IPS-18a (cell line): ENCODE measurements around the gene HORMAD2.
"Not testable (repeated sequence)": the region's sequence is repeated elsewhere in the genome, so short reads cannot be mapped to it uniquely, and the experiment has no call there.

Experiments
- H3K27ac ChIP-seq: one replicate; pipeline ENCODE4 v1.5.1; 2013; ENCODE audit warnings: low read length
- H3K27me3 ChIP-seq: one replicate; pipeline ENCODE4 v1.6.1; 2013; ENCODE audit warnings: mild to moderate bottlenecking, low read length; ENCODE audit not compliant: control insufficient read depth, insufficient read depth
- H3K36me3 ChIP-seq: one replicate; pipeline ENCODE4 v1.6.1; 2013; ENCODE audit warnings: low read depth, low read length; ENCODE audit not compliant: control insufficient read depth
- H3K4me1 ChIP-seq: one replicate; pipeline ENCODE4 v1.6.1; 2013; ENCODE audit warnings: low read depth, low read length; ENCODE audit not compliant: control insufficient read depth
- H3K4me3 ChIP-seq: one replicate; pipeline ENCODE4 v1.5.1; 2013; ENCODE audit warnings: low read length
- H3K9ac ChIP-seq: one replicate; pipeline ENCODE4 v1.6.1; 2013; ENCODE audit warnings: mild to moderate bottlenecking, low read length, moderate library complexity
- H3K9me3 ChIP-seq: one replicate; pipeline ENCODE4 v1.6.1; 2013; ENCODE audit warnings: low read depth, low read length; ENCODE audit not compliant: control insufficient read depth

HORMAD2 gene

GRCh38 chr22:30196141-30196879 lies 116.0 kb downstream of the HORMAD2 start:
- Histone ChIP-seq H3K27ac (peak overlapping the region; percentile 11), H3K36me3 (no peaks in the 10 kb centered on the region), H3K9ac (peak overlapping the region; percentile 30), H3K27me3 (no peaks in the 10 kb centered on the region), H3K4me3 (peak overlapping the region; percentile 28), H3K9me3 (no peaks in the 10 kb centered on the region), H3K4me1 (peaks cover 21% of the 10 kb centered on the region)

DNA sequence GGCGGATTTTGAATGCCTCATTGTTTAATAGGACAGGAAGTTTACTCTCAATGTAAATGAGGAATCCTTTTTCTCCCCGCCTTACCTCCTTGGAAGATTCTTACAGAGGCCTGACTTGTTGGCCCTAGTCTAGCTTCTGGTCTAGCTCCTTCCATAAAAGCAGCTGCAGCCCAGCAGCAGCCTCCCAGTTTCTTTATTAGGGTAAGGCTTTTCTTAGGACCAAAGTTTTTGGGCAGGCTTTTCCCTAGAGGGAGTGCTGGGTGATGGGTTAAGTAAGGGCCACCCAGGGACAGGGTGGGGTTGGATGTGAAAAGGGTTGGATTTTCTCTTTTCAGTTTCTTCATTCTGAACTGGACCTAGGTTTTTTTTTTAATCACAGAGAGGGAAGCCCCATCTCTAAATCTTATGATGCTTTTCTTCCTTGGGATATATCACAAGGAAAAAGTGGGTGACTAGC lies 116.6 kb downstream of the HORMAD2 start:
- Histone ChIP-seq H3K27me3 (no peaks in the 10 kb centered on the region), H3K4me1 (peaks cover 21% of the 10 kb centered on the region), H3K9me3 (no peaks in the 10 kb centered on the region), H3K9ac (peak overlapping the region; percentile 30), H3K27ac (no peak overlapping the region), H3K36me3 (no peaks in the 10 kb centered on the region), H3K4me3 (peak overlapping the region; percentile 28)

GRCh38 chr22:30197389-30197788 lies 117.1 kb downstream of the HORMAD2 start:
- Histone ChIP-seq H3K4me1 (peaks cover 21% of the 10 kb centered on the region), H3K9me3 (no peaks in the 10 kb centered on the region), H3K27ac (no peak overlapping the region), H3K9ac (no peak overlapping the region), H3K36me3 (no peaks in the 10 kb centered on the region), H3K27me3 (no peaks in the 10 kb centered on the region), H3K4me3 (no peak overlapping the region)

DNA sequence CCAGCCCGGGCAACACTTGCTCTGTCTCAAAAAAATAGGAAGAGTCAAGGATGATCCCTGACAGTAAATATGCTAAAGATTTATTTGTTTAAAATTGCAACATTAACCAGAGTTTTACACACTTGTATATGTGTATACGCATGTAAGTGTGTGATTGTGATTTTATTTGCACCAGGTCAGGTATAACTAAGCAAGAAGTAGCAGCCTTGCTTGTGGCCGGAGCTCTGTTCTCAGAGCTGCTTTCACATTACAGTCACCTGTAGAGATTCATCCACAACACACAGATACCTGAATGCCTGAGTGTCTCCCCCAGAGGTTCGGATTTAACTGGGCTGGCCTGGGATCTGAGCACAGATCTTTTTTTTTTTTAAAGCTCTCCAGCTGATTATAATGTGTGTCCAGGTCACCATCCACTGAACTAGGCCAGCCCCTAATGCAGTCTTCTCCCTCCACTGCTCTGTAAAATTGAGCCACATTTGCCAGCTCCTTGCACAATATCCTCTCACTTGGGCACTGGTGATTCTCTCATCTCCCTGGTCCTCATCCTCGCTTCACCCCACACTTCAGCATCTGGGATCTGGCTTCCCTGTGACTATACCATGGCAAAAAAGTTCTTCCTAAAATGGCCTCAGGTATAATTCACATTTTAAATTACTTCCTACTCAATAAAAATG lies 118.0 kb downstream of the HORMAD2 start:
- H3K9me3 ChIP-seq, result no peaks in the 10 kb centered on the region
- H3K36me3 ChIP-seq, result no peaks in the 10 kb centered on the region
- peaks cover 21% of the 10 kb centered on the region for H3K4me1 ChIP-seq
- no peak overlapping the region for H3K27ac ChIP-seq
- H3K9ac ChIP-seq, result no peak overlapping the region
- no peak overlapping the region for H3K4me3 ChIP-seq
- no peaks in the 10 kb centered on the region for H3K27me3 ChIP-seq

DNA sequence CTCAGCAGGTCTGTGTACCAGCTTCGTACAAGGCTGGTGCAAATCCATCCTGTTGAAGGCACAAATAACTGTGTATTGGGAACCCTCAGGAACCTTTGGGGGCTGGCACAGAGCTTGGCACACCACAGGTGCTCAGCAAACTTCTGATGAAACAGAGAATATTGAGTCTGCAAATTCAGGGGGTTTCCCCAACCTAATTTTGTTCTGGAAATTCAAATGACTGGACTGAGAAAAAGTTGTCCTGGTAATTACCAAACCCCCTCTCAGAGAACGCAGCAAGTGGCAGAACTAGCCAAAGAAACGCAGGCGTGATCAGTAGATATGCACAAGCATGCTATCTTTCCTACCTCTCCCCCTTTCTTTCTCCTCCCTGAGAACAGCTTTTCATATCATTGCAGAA lies 118.7 kb downstream of the HORMAD2 start:
- Histone ChIP-seq H3K27ac (no peak overlapping the region), H3K27me3 (no peaks in the 10 kb centered on the region), H3K4me1 (peaks cover 21% of the 10 kb centered on the region), H3K9ac (no peak overlapping the region), H3K9me3 (no peaks in the 10 kb centered on the region), H3K36me3 (no peaks in the 10 kb centered on the region), H3K4me3 (no peak overlapping the region)

GRCh38 chr22:30200905-30201304 lies 120.6 kb downstream of the HORMAD2 start:
- peaks cover 15% of the 10 kb centered on the region for H3K4me1 ChIP-seq
- H3K36me3 ChIP-seq, H3K27ac ChIP-seq, H3K27me3 ChIP-seq, H3K4me3 ChIP-seq, H3K9me3 ChIP-seq, H3K9ac ChIP-seq: not testable (repeated sequence)

GRCh38 chr22:30201945-30202344 lies 121.7 kb downstream of the HORMAD2 start:
- Histone ChIP-seq H3K4me1 (peaks cover 5% of the 10 kb centered on the region), H3K9ac (no peak overlapping the region), H3K4me3 (no peak overlapping the region), H3K27me3 (no peaks in the 10 kb centered on the region), H3K9me3 (no peaks in the 10 kb centered on the region), H3K27ac (no peak overlapping the region), H3K36me3 (no peaks in the 10 kb centered on the region)

DNA sequence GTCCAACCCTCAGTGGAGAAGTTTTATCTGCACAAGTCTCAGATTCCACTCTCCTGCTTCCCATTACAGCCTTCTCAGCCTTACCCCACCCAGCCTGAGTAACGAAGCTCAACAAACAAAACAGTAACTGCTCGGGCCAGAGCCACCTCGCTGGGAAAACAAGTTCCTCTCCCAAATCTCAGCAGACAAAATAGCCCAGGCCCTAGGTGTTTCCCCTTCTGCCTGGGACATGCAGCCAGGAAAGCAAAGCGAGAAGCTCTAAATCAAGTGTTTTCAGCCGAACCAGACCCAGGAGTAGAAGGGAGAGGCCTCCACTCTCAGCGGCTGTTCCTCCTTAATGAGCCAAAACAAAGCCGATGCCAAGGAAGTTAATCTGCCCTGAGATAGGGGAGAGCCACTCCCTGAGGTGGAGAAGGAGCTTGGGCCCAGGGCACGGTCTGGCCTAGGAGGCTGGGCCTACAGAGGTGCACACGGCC lies 122.3 kb downstream of the HORMAD2 start:
- H3K9me3 ChIP-seq, result no peaks in the 10 kb centered on the region
- H3K4me1 ChIP-seq, result no peaks in the 10 kb centered on the region
- H3K27ac ChIP-seq, result no peak overlapping the region
- H3K4me3 ChIP-seq, result no peak overlapping the region
- no peaks in the 10 kb centered on the region for H3K27me3 ChIP-seq
- H3K36me3 ChIP-seq, result no peaks in the 10 kb centered on the region
- no peak overlapping the region for H3K9ac ChIP-seq

DNA sequence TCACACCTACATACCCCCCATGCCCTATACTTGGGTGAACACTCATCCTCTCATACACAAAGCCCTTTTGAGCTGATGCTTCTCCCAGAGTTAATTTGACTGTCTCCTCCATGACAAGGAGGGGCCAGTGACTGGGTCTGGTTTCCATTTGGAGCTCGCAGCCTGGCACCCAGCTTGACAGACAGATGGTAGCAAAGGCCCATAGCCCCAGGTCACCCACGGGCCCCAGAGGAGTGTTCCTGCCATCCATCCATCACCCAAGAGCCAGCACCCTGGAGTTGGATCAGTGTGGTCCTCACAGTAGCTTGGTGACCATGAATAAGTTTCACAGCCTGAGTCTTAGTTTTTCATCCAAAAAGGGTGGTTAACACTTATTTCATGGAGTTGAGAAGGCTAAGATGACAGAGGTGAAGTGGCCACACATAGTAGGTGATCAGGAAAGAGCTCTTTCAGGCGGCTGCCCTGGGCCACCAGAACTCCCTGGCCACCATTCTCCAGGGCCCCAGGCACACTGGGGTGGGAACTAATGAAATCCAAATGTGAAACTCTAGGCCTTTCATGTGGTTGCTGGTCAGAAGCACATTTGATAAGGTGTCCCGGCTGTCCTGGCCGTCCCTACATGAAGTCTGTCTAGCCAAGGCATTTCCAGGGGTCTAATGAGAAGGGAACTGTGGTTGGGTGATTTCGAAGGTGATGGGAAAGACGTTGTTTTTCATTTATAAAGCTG lies 123.9 kb downstream of the HORMAD2 start:
- H3K36me3 ChIP-seq, result no peaks in the 10 kb centered on the region
- no peaks in the 10 kb centered on the region for H3K27me3 ChIP-seq
- H3K4me1 ChIP-seq, result no peaks in the 10 kb centered on the region
- H3K9ac ChIP-seq, result no peak overlapping the region
- no peak overlapping the region for H3K4me3 ChIP-seq
- no peaks in the 10 kb centered on the region for H3K9me3 ChIP-seq
- no peak overlapping the region for H3K27ac ChIP-seq

GRCh38 chr22:30204742-30205111 lies 124.5 kb downstream of the HORMAD2 start:
- no peaks in the 10 kb centered on the region for H3K4me1 ChIP-seq
- no peaks in the 10 kb centered on the region for H3K36me3 ChIP-seq
- H3K9me3 ChIP-seq, result no peaks in the 10 kb centered on the region
- H3K9ac ChIP-seq, result no peak overlapping the region
- H3K4me3 ChIP-seq, result no peak overlapping the region
- H3K27ac ChIP-seq, result no peak overlapping the region
- H3K27me3 ChIP-seq, result no peaks in the 10 kb centered on the region

DNA sequence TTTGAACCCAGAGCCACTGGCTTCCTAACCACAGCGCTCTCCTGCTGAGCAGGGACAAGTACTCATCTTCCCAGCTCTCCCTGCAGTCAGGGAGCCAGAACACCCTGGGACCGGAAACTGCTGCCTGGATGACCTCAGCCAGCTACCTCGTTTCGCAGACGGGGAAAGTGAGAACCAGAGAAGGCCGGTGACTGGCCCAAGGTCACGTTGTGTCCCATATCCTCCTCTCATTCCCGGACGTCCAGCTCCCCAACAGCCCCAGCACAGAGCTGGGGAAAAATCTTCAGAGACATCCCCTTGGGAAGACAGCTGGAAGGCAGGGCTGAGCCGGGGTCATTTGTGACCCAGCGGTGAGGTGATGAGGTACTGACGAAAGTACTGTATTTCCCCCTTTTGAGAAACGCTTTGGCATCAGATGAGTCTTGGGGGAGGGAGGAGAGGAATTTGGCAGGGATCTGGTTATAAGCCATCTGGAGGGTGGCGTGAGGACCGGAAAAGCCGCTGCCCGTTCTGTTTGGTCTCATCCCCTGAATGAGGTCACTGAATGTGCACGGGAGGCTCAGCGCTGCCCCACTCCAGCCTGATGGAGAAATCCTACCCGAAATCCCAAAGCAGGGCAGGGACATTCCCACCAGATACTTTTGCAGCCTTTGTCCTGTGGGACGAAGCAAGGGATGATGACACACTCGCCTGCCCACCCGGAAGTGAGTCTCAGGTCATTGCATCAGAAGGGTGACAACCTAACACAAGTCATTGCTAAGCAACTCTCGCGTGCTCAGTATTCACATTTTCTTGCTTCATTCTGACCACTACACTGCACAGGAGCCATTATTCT lies 125.2 kb downstream of the HORMAD2 start:
- Histone ChIP-seq H3K4me1 (no peaks in the 10 kb centered on the region), H3K9ac (no peak overlapping the region), H3K27ac (no peak overlapping the region), H3K27me3 (no peaks in the 10 kb centered on the region), H3K36me3 (no peaks in the 10 kb centered on the region), H3K9me3 (no peaks in the 10 kb centered on the region), H3K4me3 (no peak overlapping the region)
